Hepatocyte (in vitro differentiated cells): ENCODE data around the gene MICAL2.

Source experiments
- CTCF ChIP-seq: fragments of 200-600 bp; sonication (generic); IDR thresholded peaks from 2 replicates; pipeline ENCODE4 v1.5.1; 2016; ENCODE audit warnings: antibody characterized with exemption, mild to moderate bottlenecking; ENCODE audit not compliant: poor library complexity
- EZH2 ChIP-seq: fragments of 200-600 bp; sonication (generic); IDR thresholded peaks from 2 replicates; pipeline ENCODE4 v1.6.1; 2016; ENCODE audit warnings: antibody characterized with exemption, mild to moderate bottlenecking, borderline replicate concordance
- EZH2phosphoT487 ChIP-seq: fragments of 200-600 bp; sonication (generic); IDR thresholded peaks from one replicate; pipeline ENCODE4 v1.6.1; 2018; ENCODE audit warnings: antibody characterized with exemption, mild to moderate bottlenecking, low read depth, moderate library complexity; ENCODE audit not compliant: unreplicated experiment, severe bottlenecking

- TF ChIP-seq CTCF (no peak), EZH2phosphoT487 (no peak), EZH2 (no peak)
These were observed 33.3 kb downstream of the MICAL2 start for GRCh38 chr11:12143461-12144258.
